ENCODE measurements around the gene DUSP9.
"Not testable (repeated sequence)": the region's sequence is repeated elsewhere in the genome, so short reads cannot be mapped to it uniquely, and the experiment has no call there.

Gene DUSP9

DNA sequence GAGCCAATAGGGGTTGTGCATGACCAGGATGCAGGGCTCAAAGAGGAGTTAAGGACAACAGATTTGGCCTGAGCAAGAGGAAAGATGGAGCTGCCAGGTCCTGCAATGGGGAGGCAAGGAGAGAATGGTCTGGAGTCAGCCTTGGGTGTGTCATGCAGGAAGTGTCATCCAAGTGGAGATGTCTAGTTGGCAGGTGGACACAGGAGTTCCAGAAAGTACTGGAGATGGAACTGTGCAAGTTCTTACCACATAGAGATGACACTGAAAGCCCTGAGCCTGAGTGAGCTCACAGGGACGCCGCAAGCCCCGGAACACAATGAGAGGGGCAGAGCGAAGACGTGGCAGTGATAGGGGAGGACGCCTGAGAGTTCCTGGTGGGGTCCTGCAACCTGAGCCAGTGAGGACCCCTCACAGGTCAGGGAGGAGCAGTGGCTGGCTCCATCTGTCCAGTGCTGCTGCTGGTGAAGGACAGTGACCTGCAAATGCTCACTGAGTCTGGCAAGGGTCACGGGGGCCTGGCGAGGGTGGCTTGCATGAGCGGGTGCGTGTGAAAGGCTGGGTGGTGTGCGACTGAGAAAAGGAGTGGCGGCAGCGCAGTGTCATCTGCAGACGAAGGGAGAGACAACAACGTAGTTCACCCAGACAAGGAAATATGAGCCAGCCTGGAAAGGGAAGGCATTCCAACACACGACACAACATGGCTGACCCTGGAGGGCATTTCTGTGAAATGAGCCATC lies 50.2 kb downstream of the DUSP9 start:
- in situ Hi-C loops (cut with HindIII; ENCODE audit: low pct_ligation_motif_present, low pct_unique_long_range_greater_than_20kb, low sequenced_read_pairs): not testable (repeated sequence)

DNA sequence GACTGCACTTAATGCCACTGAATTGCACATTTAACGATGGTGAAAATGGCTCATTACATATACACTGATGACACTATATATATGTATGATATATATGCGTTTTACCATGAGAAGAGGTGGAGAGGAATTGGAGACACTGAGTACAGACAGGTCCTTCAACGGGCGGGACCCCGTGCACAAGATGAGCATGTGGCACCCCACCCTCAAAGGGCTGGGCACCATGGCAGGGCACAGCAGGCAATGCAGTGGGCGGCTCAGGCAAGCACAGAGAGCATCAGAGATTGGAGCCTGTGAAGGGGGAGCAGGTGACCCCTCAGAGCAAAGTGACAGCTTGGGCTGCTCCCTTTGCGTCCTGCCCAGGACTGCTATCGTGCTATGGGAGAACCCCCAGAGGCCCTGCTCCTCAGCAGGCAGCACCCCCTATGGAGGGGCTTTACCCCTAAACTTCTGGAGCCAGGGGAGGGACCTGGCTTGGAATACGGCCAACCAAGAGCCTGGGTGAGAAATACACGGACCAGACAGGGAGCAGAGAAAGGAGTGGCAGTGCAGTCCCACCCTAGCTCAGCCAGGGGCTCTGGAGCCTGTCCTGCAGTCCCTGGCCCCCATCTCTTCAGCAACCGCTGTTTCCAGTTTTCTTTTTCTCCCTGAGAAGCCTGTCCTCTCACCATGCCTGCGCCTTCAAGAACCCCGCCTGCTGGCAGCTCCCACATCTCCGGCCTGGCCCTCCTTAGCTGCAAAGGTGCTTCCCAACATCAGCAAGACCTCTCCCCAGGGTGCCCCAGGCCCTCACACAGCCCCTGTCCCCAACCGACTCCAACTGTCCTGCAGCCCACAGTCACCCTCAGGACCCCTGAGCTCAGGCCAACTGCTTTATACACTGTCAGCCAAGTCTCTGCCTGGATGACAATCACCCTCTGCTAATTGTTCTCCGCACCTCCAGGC lies 51.2 kb downstream of the DUSP9 start:
- DNase-seq: no peak
- in situ Hi-C loops (cut with HindIII; ENCODE audit: low pct_ligation_motif_present, low pct_unique_long_range_greater_than_20kb, low sequenced_read_pairs): no loop called here

More for the DNA sequence above, 50.2 kb downstream of the DUSP9 start:
- DNase-seq: not testable (repeated sequence)

DNA sequence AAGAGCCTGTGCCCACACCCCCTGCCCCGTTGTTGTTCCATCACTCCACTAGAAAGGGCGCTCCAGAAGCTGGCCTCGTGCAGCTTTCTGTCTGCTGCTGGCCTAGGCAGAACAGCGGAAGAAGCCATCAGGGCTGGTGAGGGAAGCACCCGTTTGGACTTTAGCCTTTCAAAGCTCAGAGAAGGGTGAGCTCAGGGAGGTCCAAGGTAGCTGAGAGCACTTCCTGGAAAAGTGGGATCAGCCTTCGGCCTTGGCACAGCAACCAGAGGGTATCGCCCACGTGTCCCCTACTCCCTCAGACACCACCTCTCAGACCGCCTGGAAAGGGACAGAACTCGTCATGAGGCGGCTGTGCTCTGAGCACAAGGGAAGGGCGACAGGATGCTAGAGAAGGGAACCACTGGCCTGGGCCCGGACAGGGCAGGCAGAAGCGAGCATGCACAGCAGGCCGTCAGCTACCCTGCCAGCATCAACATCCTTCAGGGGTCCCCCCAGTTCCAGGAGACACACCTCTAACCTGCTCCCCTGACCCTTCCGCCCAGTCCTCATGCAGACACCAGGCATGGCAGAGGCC lies 52.3 kb downstream of the DUSP9 start:
- DNase-seq; in situ Hi-C loops (cut with HindIII; ENCODE audit: low pct_ligation_motif_present, low pct_unique_long_range_greater_than_20kb, low sequenced_read_pairs): not testable (repeated sequence)

DNA sequence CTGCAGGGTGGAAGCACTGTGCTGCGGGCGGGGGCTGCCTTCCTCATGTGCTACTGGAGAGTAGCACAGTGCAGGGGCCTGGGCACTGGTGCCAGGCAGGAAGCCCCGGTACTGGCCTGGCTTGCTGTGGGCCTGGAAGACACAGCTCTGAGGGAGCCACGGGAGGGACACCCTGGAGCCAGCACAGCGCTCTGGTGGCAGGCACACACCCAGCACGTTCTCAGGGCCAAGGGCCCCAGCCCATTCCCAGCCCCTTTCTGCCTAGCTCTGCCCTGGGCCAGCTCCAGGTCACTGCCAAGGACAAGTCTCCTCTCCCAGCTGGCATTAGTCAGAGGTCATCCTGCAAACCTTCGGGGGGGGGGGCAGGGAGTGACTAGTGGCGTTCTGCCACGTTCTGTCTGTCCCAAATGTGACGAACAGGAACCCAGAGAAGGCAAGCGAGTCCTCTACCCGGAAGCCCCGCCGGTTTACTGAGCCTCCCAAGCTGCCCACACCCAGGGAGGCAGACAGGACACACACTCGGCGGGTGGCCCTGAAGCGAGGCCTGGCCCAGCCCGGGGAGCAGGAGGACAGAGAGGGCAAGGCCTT lies 52.9 kb downstream of the DUSP9 start:
- in situ Hi-C loops (cut with HindIII; ENCODE audit: low pct_ligation_motif_present, low pct_unique_long_range_greater_than_20kb, low sequenced_read_pairs); DNase-seq: not testable (repeated sequence)

DNA sequence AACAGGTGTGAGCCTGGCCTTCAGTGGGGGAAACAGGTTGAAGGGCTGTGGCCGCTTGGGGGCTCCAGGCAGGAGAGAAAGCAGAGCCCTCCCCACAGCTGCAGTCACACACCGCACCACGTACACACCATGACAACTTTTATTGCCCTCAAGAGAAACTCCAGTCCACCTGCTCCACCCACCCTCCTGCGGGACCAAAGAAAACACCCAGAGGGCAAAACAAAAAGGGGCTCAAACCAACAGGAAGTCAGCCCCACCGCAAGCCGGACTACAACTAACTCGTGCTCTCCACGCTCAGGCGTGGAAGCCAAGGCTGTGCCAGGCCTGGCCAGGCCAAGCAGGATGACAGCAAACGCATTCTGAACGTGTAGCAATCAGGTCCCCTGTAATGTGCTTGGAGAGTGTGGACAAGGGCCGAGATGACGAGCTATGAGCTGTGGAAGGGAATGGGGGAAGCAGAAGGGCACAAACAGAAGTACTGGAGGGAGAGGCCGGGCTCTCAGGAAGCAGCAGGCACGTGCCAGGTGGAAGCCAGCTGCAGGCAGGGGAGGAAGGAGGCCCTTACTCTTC lies 53.5 kb downstream of the DUSP9 start:
- DNase-seq: no peak
- in situ Hi-C loops (cut with HindIII; ENCODE audit: low pct_ligation_motif_present, low pct_unique_long_range_greater_than_20kb, low sequenced_read_pairs): no loop called here
